Fibroblast of skin of abdomen (primary cell): ENCODE data around the gene AFF2.
A peak's percentile ranks its signal among the peaks of the same experiment; 100 is the strongest.
"Not testable (repeated sequence)": the region's sequence is repeated elsewhere in the genome, so short reads cannot be mapped to it uniquely, and the experiment has no call there.

ENCODE experiments used
- DNase-seq: peaks from one replicate; pipeline ENCODE4 v3.0.0-alpha.2; 2013

AFF2 gene

DNA sequence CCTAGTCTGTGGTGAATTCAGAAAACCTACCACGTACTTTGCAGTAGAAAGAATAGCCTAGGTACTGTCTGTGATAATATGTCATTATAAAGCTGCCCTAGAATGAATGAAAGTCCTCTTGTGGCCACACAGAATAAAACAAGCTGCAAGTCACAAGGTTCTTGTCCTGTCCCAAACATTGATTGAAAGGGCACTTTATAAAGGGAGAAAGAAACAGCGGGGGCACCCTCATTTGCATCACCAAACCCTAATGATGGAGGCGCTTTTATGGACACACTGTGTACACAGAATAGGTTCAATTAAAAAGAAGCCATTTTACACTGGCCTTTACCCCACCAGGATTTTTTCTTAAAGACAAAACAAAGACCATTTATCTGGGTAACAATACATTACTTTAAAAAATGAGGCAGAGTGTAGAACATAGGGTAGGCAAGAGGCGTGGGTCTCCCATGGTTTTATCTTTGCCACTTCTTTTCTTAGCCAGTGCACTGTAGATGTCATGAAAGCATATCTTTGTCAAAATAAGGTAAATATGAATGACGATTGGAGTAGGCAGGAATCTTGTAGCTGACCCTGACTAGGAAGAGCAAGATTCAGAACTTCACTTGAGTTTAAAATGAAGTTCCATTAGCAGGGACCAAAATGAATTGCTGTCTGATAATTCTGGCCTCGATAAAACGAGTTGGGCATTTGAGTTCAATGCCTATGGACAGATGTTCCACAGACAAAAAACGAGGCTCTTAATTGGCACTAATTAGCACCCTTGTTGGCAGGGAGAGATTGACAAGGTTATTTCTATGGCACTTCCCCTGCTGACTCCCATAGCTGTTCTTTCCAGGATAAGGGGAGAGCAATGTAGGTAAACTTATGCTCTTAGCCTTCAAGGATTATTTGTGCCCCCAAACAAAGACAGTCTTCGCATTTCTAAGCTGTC, 365.1 kb downstream of the AFF2 start:
- DNase-seq = no peak

DNA sequence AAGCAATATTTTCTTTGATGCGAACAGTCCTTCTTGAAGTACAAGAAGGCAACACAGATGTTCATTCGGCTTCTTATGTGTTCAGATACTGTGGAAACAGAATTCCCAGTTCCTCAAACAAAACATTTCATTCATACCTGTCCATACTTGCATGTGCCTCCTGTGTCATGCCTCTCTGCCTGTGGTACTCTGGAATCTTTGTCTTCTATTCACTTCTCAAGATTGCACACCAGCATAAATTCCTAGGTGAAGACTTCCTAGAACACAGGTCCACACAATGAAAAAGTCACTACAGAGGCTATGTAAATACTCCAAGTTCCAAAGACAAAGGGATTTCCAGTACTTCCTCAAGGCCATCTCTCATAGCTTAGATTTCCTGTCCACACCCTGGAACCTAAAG, 367.2 kb downstream of the AFF2 start:
- no peak for DNase-seq

DNA sequence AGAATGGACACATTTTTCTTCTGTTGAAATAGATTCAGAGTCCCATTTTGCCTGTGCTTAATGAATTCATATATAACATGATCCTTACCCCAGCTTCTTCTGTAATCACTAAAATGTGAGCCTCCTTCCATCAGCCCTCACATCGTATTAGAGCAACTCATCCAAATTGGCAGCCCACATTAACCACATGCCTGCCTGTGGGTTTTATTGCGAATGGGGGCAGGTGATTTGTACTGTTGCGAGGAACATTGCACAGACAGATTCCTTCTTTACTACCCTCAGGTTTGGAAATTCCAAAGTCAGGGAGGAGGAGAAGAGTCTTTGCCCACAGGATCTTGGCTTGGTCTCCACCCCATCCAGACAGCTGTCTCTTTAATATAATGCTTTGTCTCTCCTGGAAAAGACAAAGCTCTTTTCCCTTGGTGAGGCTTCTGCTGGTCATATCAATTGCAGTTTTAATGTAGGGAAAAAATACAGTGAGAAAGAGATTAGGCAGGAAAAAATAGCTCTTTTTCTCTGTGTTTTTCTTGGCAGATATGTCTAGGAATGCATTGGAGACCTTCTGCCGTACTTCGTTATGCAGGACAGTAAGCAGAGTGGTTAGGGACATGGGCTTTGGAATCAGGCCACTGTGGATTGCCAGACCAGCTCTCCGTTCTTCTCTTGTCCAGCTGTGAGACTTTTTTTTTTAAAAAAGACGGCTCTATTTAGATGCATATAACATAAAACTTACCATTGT, 371.2 kb downstream of the AFF2 start:
- DNase-seq = peak; percentile 96

DNA sequence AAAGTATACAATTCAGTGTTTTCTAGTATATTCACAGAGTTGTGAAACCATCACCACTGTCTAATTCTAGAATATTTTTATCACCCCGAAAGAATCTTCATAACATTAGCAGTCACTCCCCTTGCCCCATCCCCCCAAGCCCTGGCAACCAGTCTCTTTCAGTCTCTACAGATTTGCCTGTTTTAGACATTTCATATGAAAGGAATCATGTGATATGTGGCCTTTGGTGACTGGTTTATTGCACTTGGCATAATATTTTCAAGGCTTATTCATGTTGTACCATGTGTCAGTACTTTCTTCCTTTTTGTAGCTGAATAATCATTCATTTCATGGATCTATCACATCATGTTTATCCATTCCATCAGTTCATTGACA, 371.7 kb downstream of the AFF2 start:
- peak; percentile 53 for DNase-seq

DNA sequence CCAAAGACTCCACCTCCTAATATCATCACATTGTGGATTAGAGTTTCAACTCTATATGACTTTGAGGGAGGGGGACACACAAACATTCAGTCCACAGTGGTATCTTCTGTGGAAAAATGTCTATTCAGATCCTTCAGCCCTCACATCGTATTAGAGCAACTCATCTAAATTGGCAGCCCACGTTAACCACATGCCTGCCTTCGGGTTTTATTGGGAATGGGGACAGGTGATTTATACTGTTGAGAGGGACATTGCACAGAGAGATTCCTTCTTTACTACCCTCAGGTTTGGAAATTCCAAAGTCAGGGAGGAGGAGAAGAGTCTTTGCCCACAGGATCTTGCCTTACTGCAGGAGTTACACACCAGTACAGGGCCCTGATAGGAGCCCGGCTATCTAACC, 372.5 kb downstream of the AFF2 start:
- DNase-seq = no peak

DNA sequence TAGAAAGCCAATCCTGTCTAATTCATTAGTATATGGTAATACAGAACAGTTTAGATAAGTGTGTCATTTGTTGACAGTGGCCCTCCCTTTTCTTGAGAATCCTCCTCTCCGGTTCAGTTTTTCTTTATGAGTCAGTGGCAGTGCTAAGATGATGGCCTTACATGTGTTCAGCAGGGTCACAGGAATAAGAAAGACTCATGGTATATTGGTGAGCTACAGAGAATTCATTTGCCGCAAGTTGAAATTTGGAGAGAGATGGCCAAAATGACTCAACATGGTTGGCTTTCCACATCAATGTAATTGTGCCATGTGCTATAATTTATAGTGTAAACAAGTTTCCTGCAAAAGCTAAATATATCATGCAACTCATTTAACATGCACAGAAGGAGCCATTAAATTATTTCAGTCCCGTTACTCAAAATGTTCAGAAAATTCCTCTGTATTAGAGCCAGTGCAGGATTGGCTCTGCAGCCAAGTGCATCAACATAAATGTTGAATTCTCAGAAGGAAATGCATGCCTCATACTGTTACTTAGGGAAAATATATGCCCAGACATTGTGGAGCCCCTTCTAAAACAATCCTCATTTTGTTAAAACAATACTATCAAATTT, 374.3 kb downstream of the AFF2 start:
- DNase-seq = peak; percentile 84

DNA sequence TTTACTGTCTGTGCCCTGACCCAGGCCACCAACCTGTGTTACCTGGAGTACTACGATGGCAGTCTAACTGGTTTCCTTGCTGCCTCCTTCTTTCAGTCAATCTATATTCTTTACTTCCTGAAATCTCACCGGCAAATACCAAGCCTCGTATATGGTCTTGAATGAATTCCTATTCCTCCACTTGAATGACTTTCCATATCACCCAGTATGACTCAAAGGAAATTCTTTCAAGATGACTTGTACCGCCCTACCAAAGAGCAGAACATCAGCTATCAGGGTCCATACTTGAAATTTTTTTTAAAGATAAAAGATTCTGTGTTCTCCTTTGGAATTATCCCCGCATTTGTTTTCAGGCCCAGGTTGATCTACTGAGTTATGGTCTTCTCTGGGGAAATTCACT, 378.0 kb downstream of the AFF2 start:
- peak; percentile 79 for DNase-seq

DNA sequence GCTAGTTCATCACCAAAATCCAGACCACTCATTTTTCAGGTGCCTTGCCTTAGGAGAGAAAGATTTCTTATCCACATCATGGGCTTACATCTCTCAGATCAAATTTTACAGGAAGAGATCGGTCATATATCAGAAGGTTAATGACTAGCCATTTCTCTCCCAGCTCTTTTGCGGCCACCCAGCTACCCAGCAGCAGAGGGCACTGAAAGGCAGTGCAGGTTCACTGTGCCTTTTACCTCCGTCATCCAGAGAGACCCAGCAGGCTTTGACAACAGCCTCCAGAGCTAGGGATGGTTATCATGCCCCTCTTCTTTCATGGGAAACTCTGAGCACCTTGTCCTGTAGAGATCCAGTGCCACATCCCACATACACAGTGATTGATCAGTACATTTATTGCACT, 384.8 kb downstream of the AFF2 start:
- no peak for DNase-seq

DNA sequence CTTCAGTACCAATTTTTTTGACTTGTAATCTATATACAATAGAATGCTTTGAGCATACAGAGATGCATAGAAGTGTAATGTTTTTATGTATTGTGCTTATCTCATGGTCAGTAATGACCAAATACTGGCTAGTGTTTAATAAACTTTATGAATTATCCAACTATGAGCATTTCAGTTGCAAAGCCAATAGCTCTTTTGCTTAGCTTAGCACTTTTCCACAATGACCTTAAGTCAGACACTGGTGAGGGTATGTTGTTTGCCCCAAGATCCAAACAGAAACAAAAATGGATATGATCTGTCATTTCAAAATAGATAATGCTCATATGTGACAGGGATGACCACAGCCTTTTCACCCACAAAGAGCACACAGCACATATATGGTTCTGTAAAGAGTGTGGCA, 393.0 kb downstream of the AFF2 start:
- no peak for DNase-seq

DNA sequence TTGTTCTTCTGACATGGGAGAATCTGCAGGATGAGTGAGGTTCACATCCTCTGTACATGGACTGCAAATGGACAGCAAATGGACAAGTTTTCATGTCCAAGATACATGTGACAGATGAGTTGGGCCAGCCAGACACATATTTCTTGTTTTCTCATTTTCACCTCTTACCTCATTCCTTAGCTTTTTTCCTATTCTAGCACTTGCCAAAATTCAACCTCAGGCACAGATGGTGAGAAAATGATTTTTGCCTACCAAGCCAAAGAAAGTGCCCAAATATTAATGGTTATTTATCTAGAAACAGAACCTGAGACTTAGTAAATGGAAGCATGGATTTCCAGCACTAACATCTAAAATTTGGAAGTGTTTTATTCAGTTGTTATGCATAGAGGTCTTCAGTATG, 402.2 kb downstream of the AFF2 start:
- DNase-seq = no peak

DNA sequence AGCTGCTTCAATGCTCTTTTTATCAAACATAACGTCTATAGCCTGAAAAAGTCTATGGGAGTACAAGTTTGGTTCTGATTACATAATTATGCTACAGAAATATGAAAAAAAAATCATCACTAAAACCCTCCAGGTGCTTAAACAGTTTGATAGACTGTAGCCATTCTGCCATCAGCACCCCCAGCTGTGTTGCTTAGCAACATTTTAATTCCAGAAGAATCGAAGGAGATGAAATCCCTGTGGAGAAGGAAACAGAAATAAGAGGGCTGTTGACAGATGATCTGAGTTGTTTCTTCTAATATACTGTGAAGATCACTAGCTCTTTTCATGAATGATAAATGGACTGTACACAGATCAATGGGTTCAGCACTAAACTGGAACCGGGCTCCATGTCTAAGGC, 402.8 kb downstream of the AFF2 start:
- no peak for DNase-seq

DNA sequence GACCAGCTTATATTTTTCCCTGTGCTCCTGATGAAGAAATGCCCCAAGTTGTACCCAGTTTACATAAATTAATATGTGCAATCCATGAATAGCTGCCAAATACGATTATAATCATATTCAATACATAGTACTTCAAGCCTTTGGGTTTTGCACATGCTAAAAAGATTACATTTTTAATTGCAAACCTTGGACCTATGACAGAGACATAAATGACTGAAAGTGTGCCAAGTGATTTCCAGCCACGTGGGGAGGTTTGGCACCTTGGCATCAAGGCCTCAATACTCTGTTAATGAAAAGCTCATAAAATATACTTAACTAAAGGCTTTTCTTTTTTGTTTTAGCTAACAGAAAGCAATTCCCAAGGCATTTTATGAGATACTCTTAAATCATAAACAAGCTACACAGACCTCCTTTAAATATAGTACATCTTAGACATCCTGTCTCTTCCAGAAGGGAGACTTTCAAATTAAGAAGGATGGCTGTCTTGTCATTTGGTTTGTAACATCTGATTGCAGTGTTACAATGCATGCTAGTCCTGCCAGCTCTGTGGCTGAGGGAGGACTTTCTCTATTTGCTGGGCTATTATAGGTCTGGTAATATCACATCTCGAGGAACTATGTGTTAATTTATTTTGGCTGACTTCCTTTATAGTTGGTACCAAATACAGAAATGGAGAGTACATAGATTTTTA, 404.1 kb downstream of the AFF2 start:
- DNase-seq = no peak

DNA sequence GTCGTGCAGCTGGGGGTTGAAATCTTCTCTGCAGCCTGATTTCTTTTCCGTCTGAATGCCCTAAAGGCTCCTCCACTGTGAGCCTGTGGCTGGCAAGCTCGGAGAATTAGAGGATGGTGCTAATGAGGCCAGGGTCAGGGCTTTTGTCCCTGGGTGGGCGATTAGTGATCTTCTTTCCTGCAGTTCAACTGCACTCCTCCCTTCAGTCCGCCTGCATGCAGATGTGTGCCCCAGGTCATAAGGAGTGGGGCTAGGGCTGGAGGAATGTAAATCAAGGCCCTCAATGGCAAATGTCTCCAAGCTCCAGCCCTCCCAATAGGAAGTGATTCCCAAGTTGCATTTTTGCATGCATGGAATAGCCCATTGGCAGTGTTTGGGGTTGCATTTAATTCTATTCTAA, 405.0 kb downstream of the AFF2 start:
- DNase-seq = no peak

DNA sequence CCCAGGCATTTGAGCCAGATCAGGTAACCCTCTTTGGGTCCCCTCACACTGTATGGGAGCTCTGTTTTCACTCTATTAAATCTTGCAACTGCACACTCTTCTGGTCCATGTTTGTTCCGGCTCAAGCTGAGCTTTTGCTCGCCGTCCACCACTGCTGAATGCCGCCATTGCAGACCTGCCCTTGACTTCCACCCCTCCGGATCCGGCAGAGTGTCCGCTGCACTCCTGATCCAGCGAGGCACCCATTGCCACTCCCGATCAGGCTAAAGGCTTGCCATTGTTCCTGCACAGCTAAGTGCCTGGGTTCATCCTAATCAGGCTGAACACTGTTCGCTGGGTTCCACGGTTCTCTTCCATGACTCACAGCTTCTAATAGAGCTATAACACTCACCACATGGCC, 406.2 kb downstream of the AFF2 start:
- not testable (repeated sequence) for DNase-seq

DNA sequence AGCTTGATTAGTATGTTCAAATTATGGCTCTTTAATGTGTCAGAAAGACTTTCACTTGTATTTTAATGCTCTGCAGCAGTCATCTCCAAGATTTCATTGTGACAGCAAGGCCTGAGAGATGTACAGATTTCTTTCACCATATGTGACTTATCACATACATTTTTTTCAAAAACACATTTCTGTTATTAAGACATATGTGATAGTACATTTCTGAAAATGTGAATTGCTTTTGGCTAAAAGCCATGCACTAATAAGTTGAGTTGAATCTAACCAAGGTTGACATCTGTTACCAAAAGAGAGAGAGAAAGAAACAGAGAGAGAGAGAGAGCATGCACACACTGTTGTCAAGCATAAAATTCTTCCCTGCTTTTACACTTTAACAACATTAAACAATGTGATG, 409.3 kb downstream of the AFF2 start:
- no peak for DNase-seq

DNA sequence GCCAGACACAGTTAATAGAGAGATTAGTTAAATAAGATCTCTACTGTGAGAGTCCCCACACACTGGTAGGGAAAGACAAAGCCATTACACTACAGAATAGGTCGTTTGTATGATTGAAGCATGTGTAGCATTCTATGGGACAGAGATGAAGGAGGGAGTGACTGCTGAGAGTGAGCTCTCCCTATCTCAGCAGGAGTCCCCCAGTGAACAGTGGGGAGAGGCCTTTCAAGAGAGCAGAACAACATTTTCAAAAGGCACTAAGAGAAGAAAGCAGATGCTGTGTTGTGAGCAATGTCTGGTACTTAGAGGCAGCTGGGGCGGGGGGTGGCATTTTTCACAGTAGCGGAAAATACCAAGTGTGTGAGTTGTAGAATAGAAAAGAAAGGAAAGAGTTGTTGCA, 413.6 kb downstream of the AFF2 start:
- no peak for DNase-seq

DNA sequence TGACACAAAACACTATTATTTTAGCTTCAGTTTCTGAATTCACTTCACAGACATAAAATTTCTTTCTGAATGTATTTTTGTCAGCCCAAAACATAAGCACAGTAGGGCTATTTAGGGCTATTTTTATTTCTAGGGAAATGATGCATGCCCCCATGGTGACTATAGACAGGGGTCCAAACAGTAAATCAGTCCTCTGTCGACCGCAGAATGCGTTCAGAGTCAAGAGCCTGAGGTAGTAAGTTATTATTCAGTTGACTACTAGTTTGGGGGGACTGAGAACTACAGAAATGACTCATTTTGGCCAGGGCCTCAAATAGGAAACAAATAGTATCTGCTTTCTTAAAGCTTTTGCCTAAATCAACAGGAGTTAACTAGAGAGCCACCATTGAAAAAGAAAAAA, 414.4 kb downstream of the AFF2 start:
- DNase-seq = no peak

DNA sequence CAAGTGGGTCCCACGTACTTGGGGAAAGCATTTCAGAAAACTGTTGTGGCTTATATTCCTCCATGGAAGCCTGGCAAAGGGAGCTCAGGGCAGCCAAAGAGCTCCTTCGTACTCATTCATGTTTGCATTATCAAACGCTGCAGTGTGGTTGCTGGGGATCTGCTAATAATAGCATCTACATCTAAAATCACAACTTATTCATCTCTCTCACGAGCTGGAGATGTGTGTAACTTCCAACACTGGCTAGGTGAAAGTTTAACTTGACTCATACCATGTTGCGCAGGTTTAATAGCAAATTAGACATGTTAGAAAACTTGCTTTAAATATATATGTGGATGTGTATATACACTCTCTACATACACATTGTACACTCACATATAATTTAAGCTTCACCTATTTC, 415.1 kb downstream of the AFF2 start:
- DNase-seq = no peak

DNA sequence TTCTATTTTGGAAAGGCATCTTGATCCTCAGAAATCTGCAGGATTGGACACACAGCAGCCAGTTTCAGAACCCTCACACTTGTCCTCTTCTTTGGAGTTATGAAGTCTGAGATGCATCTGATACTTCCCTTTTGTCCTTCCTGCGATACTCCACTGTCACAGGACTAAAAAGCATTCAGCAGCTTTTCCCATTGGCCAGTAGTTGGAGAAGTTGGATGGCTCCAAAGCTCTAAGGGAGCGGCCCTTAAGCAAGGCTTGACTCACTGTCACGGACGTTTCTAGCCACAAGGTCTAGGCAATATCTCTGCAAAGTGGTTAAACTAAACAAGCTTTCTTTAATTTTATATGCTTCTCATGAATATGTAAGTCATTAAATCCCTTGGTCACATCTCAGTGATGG, 417.0 kb downstream of the AFF2 start:
- DNase-seq = no peak

DNA sequence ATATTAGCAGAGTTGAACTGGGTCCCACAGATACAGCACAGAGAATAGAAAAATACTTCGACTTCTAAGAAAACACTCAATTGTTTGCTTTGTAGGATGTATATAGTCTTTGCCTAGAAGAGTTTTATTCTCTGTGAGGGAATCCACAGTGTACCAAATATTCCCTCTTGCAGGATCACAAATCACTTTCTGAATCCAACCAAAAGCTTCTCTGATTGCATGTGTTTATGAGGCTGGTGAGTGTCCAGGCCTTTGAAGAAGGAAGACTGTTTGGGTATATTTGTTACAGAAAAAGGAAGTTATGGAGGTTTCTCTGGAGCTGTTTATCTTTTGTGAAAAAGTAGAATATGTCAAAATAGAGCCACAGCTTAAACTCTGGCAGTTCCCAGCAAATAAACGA, 423.2 kb downstream of the AFF2 start:
- DNase-seq = no peak

DNA sequence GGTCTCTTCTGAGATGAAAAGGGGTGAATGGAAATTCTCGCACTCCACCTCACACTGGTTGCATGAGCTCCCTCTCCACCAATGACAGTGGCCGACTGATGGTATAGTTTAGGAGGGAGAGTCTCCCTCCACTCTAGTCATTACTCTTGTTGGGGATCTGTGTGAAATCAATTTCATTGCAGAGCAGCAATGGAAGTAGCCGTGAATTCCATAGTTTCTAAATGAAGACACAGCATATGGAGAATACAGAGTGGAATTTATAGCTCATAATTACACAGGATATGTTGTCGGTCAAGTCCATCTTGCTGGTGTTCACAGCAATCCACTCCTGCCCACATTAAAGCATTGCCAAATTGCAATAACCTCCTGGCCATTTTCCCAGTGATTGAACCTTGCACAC, 426.0 kb downstream of the AFF2 start:
- DNase-seq = no peak

DNA sequence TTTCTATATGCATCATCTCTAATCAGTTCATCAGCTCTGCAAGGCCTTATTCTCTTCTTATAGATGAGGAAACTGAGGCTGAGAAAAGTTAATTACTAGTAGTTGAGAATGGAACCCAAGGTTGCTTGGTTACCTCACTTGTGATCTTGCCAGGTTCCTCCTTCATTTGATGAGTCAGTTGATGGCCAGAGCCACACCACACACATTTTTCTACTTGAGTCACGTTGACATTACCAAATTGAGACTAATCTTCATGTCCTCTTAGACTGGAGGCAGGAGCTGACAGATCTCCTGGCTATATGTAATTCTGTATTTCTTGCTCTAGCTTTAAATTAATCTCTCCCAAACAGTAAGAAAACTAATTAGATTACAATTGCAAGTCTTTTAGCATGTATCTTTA, 428.4 kb downstream of the AFF2 start:
- DNase-seq = peak; percentile 41

DNA sequence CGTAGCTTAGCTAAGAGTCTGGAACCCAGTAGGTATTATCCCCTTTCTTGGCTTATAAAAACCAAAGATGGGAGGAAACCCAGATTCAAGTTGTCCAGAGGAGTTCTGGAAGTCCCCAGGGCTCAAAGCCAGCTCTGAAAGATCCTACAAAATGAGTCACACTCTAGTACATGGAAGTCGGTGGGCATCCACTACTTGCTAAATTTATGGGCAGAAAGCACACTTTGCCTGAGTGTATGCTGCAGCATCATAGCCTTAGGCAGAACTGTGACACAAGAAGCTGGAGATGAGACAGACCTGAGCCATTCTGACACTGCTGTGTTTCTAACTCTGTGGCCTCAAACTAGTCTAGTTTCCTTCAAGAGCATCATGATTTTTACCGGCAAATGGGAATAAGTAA, 429.3 kb downstream of the AFF2 start:
- DNase-seq = peak; percentile 47
